Tibial nerve (tissue), 4 donors: Measurements from ENCODE around the gene WNT4. TPM values are rescaled to one million over a fixed set of nuclear protein-coding genes. Genes with fewer than 3 reads are reported as not detected.
A peak's percentile ranks its signal among the peaks of the same experiment; 100 is the strongest.

Source experiments
- DNase-seq, 2 donors: peaks; one replicate each; pipeline ENCODE4 v3.0.0-alpha.2; 2019; ENCODE audit warnings: low spot score in 2 of 2
- H3K27ac ChIP-seq, 4 donors: fragments of 200-600 bp; sonication (generic) in 3 of 4; one replicate each; pipeline ENCODE4 v1.5.1; 2017 to 2019; ENCODE audit warnings: mild to moderate bottlenecking in 1 of 4
- H3K27me3 ChIP-seq, 2 donors: fragments of 200-600 bp; sonication (generic) in 1 of 2; one replicate each; pipeline versions ENCODE4 v1.5.1 to v1.6.0; 2017 to 2019
- H3K36me3 ChIP-seq, 3 donors: fragments of 200-600 bp; sonication (generic); one replicate each; pipeline ENCODE4 v1.5.1; 2018 to 2019
- H3K4me1 ChIP-seq, 4 donors: fragments of 200-600 bp; sonication (generic) in 3 of 4; one replicate each; pipeline ENCODE4 v1.5.1; 2017 to 2019
- H3K4me3 ChIP-seq, 4 donors: fragments of 200-600 bp; sonication (generic) in 3 of 4; one replicate each; pipeline ENCODE4 v1.5.1; 2017 to 2019; ENCODE audit warnings: mild to moderate bottlenecking in 1 of 4, moderate library complexity in 1 of 4
- H3K9me3 ChIP-seq, 4 donors: fragments of 200-600 bp; sonication (generic) in 3 of 4; one replicate each; pipeline ENCODE4 v1.5.1; 2017 to 2019
- EP300 ChIP-seq, 2 donors: sonication (generic); formaldehyde crosslinking; IDR thresholded peaks; one replicate each; pipeline ENCODE4 v1.6.1; 2017; ENCODE audit warnings: antibody characterized with exemption in 2 of 2, mild to moderate bottlenecking in 1 of 2
- POLR2A ChIP-seq, 2 donors: fragments of 450-650 bp; IDR thresholded peaks; one replicate each; pipeline ENCODE4 v1.6.1; 2017; ENCODE audit warnings: antibody characterized with exemption in 2 of 2, mild to moderate bottlenecking in 2 of 2, moderate library complexity in 2 of 2
- WGBS, 2 donors: methylation state at CpG; one replicate each; pipeline ENCODE4 v1.1.5; 2018; 5-methylcytosine and 5-hydroxymethylcytosine counted together
- total RNA-seq, 4 donors: library from RNA; depleted of rRNA; stranded (reverse); fragments of >200 nt; gene quantifications; one replicate each; pipeline ENCODE4 v1.1.0, GENCODE V29; 2016
- TF ChIP-seq, protein P1 (sequence below), 5 experiments: fragments of 200-600 bp in 3 of 5; fragments of 450-650 bp in 2 of 5; sonication (generic) in 3 of 5; IDR thresholded peaks; one replicate each; pipeline ENCODE4 v1.5.1; 2016 to 2019; ENCODE audit warnings: antibody characterized with exemption in 5 of 5, mild to moderate bottlenecking in 3 of 5, moderate library complexity in 2 of 5

Gene WNT4
- under 1 TPM in 3 of 4 donors, not detected in 1; under 0.01 to 0.63 (median 0.20) TPM for total RNA-seq

GRCh38 chr1:22143065-22144033 lies at the start of gene WNT4:
WNT4 (minus strand) TSS chr1:22143097; CDS start chr1:22142922, 175 bp downstream.
- Histone ChIP-seq H3K36me3 (no peaks in the 10 kb centered on the region), H3K27me3 (peaks cover 0 to 72% of the 10 kb centered on the region in 2 donors), H3K4me1 (peaks cover 0 to 19% (median 8%) of the 10 kb centered on the region in 4 donors), H3K4me3 (peak within 1 kb of the TSS; percentile 19 to 55 (median 38)), H3K9me3 (no peaks in the 10 kb centered on the region), H3K27ac (no peak within 1 kb of the TSS)
- WGBS, 2 donors, result 15 to 16% methylated on average over 9 to 11 of the region's 106 CpGs
- DNase-seq, result no peak
- no peak for TF ChIP-seq EP300 (IDR thresholded peaks at IDR 0.05)
- TF ChIP-seq, protein P1, sequence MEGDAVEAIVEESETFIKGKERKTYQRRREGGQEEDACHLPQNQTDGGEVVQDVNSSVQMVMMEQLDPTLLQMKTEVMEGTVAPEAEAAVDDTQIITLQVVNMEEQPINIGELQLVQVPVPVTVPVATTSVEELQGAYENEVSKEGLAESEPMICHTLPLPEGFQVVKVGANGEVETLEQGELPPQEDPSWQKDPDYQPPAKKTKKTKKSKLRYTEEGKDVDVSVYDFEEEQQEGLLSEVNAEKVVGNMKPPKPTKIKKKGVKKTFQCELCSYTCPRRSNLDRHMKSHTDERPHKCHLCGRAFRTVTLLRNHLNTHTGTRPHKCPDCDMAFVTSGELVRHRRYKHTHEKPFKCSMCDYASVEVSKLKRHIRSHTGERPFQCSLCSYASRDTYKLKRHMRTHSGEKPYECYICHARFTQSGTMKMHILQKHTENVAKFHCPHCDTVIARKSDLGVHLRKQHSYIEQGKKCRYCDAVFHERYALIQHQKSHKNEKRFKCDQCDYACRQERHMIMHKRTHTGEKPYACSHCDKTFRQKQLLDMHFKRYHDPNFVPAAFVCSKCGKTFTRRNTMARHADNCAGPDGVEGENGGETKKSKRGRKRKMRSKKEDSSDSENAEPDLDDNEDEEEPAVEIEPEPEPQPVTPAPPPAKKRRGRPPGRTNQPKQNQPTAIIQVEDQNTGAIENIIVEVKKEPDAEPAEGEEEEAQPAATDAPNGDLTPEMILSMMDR (IDR thresholded peaks at IDR 0.05), result peak in 2 of 5 experiments; percentile 17 to 36

DNA sequence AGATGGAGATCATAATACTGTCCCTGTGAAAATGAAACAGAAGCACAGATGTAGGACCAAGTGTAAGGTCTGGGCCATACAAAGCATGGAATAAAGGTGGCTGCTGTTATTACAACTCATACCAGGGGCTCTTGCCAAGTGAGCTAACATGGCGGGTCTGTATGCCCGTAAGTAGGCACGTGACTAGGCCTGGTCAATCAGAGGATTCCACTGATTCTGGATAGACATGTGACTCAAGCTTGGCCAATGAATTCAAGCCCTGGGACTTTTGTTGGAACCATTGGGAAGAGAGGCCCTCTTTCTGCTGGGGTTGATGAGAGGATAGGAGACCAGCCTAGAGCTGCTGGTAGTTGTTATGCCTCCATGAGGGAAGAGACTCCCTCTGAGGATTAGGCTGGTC lies 47.8 kb upstream of the WNT4 start:
- no peak for TF ChIP-seq POLR2A (IDR thresholded peaks at IDR 0.05)
- TF ChIP-seq, protein P1 (IDR thresholded peaks at IDR 0.05), result no peak
- TF ChIP-seq EP300 (IDR thresholded peaks at IDR 0.05), result no peak
- no peaks in the 10 kb centered on the region for H3K36me3 ChIP-seq
- H3K27ac ChIP-seq, result no peak overlapping the region
- H3K4me1 ChIP-seq, result no peaks in the 10 kb centered on the region
- peaks cover 0 to 13% of the 10 kb centered on the region in 2 donors for H3K27me3 ChIP-seq
- 87 to 88% methylated on average over 3 of the region's 3 CpGs for WGBS, 2 donors
- no peak for DNase-seq
- no peaks in the 10 kb centered on the region for H3K9me3 ChIP-seq
- H3K4me3 ChIP-seq, result no peak overlapping the region

DNA sequence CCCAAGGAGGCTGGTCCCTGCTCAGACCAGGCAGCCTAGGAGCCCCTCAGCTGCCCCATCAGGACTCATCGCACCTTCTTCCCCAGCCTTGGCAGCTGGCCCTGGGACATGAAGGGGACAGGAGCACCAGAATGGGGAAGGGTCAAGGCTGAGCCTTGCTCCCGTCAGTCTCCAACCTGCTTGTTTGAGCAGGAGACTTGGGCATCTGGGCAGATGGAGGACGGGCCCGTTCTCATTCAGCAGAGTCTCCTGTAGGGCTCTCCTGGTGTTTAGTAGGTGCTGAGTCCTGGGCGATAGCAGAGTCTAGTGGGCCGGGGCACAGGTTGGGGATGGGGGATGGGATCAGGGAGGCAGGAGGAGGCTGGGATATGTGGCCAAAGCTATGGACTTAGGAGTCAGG lies 47.4 kb upstream of the WNT4 start:
- H3K27ac ChIP-seq, result no peak overlapping the region
- H3K27me3 ChIP-seq, result peaks cover 0 to 18% of the 10 kb centered on the region in 2 donors
- no peak for TF ChIP-seq EP300 (IDR thresholded peaks at IDR 0.05)
- TF ChIP-seq, protein P1 (IDR thresholded peaks at IDR 0.05), result no peak
- no peak for TF ChIP-seq POLR2A (IDR thresholded peaks at IDR 0.05)
- no peaks in the 10 kb centered on the region for H3K4me1 ChIP-seq
- H3K36me3 ChIP-seq, result no peaks in the 10 kb centered on the region
- DNase-seq, result no peak
- H3K9me3 ChIP-seq, result no peaks in the 10 kb centered on the region
- no peak overlapping the region for H3K4me3 ChIP-seq
- 90 to 94% methylated on average over 6 of the region's 6 CpGs for WGBS, 2 donors

DNA sequence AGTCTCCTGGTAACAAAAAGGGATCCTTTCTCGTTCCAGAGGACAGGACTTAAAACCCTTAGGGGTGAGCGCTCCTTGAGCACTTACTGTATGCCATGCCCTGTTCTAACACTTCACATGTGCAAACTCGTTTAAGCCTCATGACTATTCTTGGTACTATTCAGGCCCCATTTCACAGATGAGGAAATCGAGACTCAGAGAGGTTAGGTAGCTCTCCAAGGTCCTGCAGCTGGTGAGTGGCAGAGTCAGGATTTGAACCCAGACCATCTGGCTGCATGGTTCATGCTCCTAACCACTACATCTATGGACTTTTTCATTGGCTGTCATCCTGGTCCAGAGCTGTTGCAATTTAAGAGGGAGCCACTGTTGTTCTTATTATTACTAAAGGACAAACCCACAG lies 46.7 kb upstream of the WNT4 start:
- no peak for DNase-seq
- H3K27me3 ChIP-seq, result peaks cover 0 to 23% of the 10 kb centered on the region in 2 donors
- WGBS, 2 donors, result 79 to 81% methylated on average over 4 of the region's 4 CpGs
- no peak for TF ChIP-seq POLR2A (IDR thresholded peaks at IDR 0.05)
- no peak for TF ChIP-seq EP300 (IDR thresholded peaks at IDR 0.05)
- TF ChIP-seq, protein P1 (IDR thresholded peaks at IDR 0.05), result no peak
- no peaks in the 10 kb centered on the region for H3K36me3 ChIP-seq
- H3K9me3 ChIP-seq, result no peaks in the 10 kb centered on the region
- no peak overlapping the region for H3K27ac ChIP-seq
- H3K4me3 ChIP-seq, result no peak overlapping the region
- no peaks in the 10 kb centered on the region for H3K4me1 ChIP-seq

DNA sequence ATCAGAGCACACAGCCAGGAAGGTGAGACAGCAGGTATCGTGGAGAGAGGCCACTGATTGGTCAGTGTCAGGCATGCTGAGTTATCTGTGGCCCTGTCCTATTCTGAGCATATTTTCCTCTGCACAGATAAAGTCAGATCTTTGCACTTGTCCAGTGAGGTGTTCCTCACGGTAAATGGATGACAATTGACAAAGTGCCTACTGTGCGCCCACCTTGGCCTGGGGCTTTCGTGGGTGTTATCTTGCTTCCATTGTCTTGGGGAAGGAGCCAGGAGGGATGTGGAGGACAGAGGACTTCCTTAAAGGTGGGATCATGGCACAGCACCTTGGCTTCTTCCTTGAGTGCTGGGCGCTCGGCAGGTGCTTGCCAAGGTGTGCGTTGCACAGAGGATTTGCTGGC lies 46.0 kb upstream of the WNT4 start:
- Histone ChIP-seq H3K9me3 (no peaks in the 10 kb centered on the region), H3K4me3 (no peak overlapping the region), H3K27me3 (peaks cover 0 to 27% of the 10 kb centered on the region in 2 donors), H3K36me3 (no peaks in the 10 kb centered on the region), H3K27ac (no peak overlapping the region), H3K4me1 (no peaks in the 10 kb centered on the region)
- 80 to 90% methylated on average over 4 to 7 of the region's 7 CpGs for WGBS, 2 donors
- TF ChIP-seq EP300 (IDR thresholded peaks at IDR 0.05) (no peak), POLR2A (IDR thresholded peaks at IDR 0.05) (no peak)
- TF ChIP-seq, protein P1 (IDR thresholded peaks at IDR 0.05), result no peak
- DNase-seq, result no peak
